Stimulated activated CD4-positive, alpha-beta T cell treated with anti-CD3 and anti-CD28 coated beads, Interleukin-4, amount 100 ng/mL, for 48 hours (primary cell): ENCODE results near the gene TMEFF1.

Experiments used
- DNase-seq, 2 donors: peaks; one replicate each; pipeline ENCODE4 v3.0.0-alpha.2; 2020; ENCODE audit warnings: low read depth in 2 of 2

TMEFF1 gene

GRCh38 chr9:100602342-100602801, 129.4 kb downstream of the TMEFF1 start:
- DNase-seq = no peak

GRCh38 chr9:100605405-100605804, 132.5 kb downstream of the TMEFF1 start:
- no peak for DNase-seq

- no peak for DNase-seq
Measured at GRCh38 chr9:100619194-100619593, 146.2 kb downstream of the TMEFF1 start.

GRCh38 chr9:100619665-100620064, 146.7 kb downstream of the TMEFF1 start:
- no peak for DNase-seq

GRCh38 chr9:100623969-100624368, 151.0 kb downstream of the TMEFF1 start:
- no peak for DNase-seq

GRCh38 chr9:100626949-100627348, 154.0 kb downstream of the TMEFF1 start:
- DNase-seq = no peak
